Measurements from ENCODE around the gene NDUFV3. TPM values are rescaled to one million over a fixed set of nuclear protein-coding genes. Genes with fewer than 3 reads are reported as not detected.

Gene NDUFV3
- total RNA-seq, 2 donors from 2014 or later = 33.2 to 42.1 TPM

GRCh38 chr21:42857216-42857615 is 35.9 kb upstream of the NDUFV3 start:
- Histone ChIP-seq H3K4me1 (replicated peaks) (no peaks in the 10 kb centered on the region), H3K4me3 (no peak overlapping the region), H3K27ac (no peak overlapping the region), H3K9me3 (no peaks in the 10 kb centered on the region), H3K36me3 (peaks cover 13 to 21% of the 10 kb centered on the region in 2 donors), H3K27me3 (replicated peaks; ENCODE audit: insufficient read depth) (no peaks in the 10 kb centered on the region)
- no peak for TF ChIP-seq POLR2AphosphoS5 (IDR thresholded peaks at IDR 0.05)
- TF ChIP-seq POLR2A (IDR thresholded peaks at IDR 0.05) = no peak
- TF ChIP-seq CTCF (IDR thresholded peaks at IDR 0.05) = no peak
- intact Hi-C loops (cut with DNase I) = no loop called here
- DNase-seq (ENCODE audit: low spot score) = no peak
- 94% methylated on average over 11 of the region's 11 CpGs for WGBS

DNA sequence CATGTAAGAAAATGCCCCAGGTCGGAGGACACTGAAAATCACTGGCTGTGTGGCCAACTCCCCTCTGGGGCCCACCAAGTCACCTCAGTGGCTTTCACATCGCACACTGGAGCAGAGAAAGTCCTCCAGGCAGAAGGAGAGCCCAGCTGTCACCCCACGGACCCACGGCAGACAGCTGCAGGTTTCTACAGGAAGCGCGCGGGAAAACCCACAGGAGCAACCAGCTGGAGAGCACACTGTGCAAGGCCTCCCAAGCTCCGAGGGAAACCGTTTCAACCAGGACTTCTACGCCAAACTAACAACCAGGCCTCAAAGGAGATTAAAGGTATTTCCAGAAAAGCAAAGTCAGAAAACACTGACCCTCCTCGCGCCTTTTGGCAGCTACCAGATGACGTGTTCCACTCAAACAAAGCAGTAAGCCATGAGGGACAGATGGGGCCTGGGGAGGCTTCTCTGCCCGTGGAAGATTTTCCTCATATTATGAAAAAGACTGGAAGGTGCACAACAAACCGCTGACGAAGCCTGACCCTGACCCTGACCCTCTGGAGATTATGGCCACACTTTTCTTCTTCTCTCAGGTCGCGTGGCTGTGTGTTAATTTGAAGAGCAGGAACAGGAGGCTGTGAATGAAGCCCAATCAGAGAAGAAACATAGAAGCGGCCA is 34.8 kb upstream of the NDUFV3 start:
- intact Hi-C loops (cut with DNase I) = no loop called here
- no peak overlapping the region for H3K27ac ChIP-seq

GRCh38 chr21:42858957-42859890 is 33.9 kb upstream of the NDUFV3 start:
- WGBS = 92% methylated on average over 33 of the region's 34 CpGs
- no peak for DNase-seq (ENCODE audit: low spot score)
- Histone ChIP-seq H3K36me3 (peaks cover 10 to 21% of the 10 kb centered on the region in 2 donors), H3K27me3 (replicated peaks; ENCODE audit: insufficient read depth) (no peaks in the 10 kb centered on the region), H3K27ac (no peak overlapping the region), H3K4me1 (replicated peaks) (no peaks in the 10 kb centered on the region), H3K9me3 (no peaks in the 10 kb centered on the region), H3K4me3 (no peak overlapping the region)
- TF ChIP-seq CTCF (IDR thresholded peaks at IDR 0.05) (no peak), POLR2AphosphoS5 (IDR thresholded peaks at IDR 0.05) (no peak), POLR2A (IDR thresholded peaks at IDR 0.05) (no peak)
- intact Hi-C loops (cut with DNase I) = no loop called here

More for the DNA sequence above, 34.8 kb upstream of the NDUFV3 start:
- DNase-seq (ENCODE audit: low spot score) = no peak
- TF ChIP-seq POLR2AphosphoS5 (IDR thresholded peaks at IDR 0.05) (no peak), POLR2A (IDR thresholded peaks at IDR 0.05) (no peak), CTCF (IDR thresholded peaks at IDR 0.05) (no peak)
- Histone ChIP-seq H3K36me3 (peaks cover 13 to 21% of the 10 kb centered on the region in 2 donors), H3K4me3 (no peak overlapping the region), H3K27me3 (replicated peaks; ENCODE audit: insufficient read depth) (no peaks in the 10 kb centered on the region), H3K9me3 (no peaks in the 10 kb centered on the region), H3K4me1 (replicated peaks) (no peaks in the 10 kb centered on the region)
- WGBS = 94% methylated on average over 19 of the region's 19 CpGs

DNA sequence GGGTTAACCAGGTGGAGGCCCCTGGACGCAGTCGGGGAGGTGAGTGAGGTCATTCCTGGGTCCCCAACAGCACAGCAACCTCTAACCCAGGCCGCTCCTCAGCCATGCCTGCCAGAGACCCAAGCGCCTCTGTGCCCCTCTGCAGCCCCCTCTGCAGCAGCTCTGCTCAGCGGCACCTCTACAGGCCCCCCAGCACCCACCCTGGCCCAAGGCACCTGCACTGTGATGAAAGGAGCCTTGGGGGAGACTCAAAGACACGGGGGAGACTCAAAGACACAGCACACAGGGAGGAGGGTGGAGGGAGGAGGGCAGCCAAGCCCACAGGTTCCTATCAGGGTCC is 33.2 kb upstream of the NDUFV3 start:
- intact Hi-C loops (cut with DNase I) = no loop called here
- 96% methylated on average over 6 of the region's 6 CpGs for WGBS
- DNase-seq (ENCODE audit: low spot score) = no peak
- Histone ChIP-seq H3K36me3 (peaks cover 10 to 20% of the 10 kb centered on the region in 2 donors), H3K4me1 (replicated peaks) (no peaks in the 10 kb centered on the region), H3K27me3 (replicated peaks; ENCODE audit: insufficient read depth) (no peaks in the 10 kb centered on the region), H3K27ac (no peak overlapping the region), H3K9me3 (no peaks in the 10 kb centered on the region), H3K4me3 (no peak overlapping the region)
- TF ChIP-seq CTCF (IDR thresholded peaks at IDR 0.05) = no peak
- no peak for TF ChIP-seq POLR2AphosphoS5 (IDR thresholded peaks at IDR 0.05)
- no peak for TF ChIP-seq POLR2A (IDR thresholded peaks at IDR 0.05)
